Effector CD4-positive, alpha-beta T cell (primary cell): ENCODE results near the gene NSD2.
A peak's percentile ranks its signal among the peaks of the same experiment; 100 is the strongest.

ENCODE experiments used
- DNase-seq: peaks from one replicate; pipeline ENCODE4 v3.0.0-alpha.2; 2020

NSD2 gene

GRCh38 chr4:1866189-1866661 lies 5.0 kb upstream of the NSD2 start:
- DNase-seq: no peak

GRCh38 chr4:1868293-1868692 lies 2.9 kb upstream of the NSD2 start:
- DNase-seq: no peak

- DNase-seq: no peak
Measured at GRCh38 chr4:1868912-1869311, 2.3 kb upstream of the NSD2 start.

GRCh38 chr4:1869530-1870327 lies 1.5 kb upstream of the NSD2 start:
- DNase-seq: no peak

- DNase-seq: peak; percentile 84
Measured at GRCh38 chr4:1870328-1870577, 940 bp upstream of the NSD2 start.

GRCh38 chr4:1871471-1872021 lies 353 bp downstream of the NSD2 start:
- no peak for DNase-seq

- DNase-seq: no peak
Measured at GRCh38 chr4:1872870-1873269, 1.7 kb downstream of the NSD2 start.

- no peak for DNase-seq
Measured at GRCh38 chr4:1873291-1873690, 2.1 kb downstream of the NSD2 start.

GRCh38 chr4:1873776-1874175 lies 2.6 kb downstream of the NSD2 start:
- DNase-seq: no peak

GRCh38 chr4:1874201-1874600 lies 3.0 kb downstream of the NSD2 start:
- no peak for DNase-seq

GRCh38 chr4:1879485-1879884 lies 8.3 kb downstream of the NSD2 start:
- DNase-seq: no peak

GRCh38 chr4:1880332-1880731 lies 9.1 kb downstream of the NSD2 start:
- DNase-seq: no peak

- no peak for DNase-seq
Measured at GRCh38 chr4:1882850-1883271, 11.7 kb downstream of the NSD2 start.

- DNase-seq: no peak
Measured at GRCh38 chr4:1883583-1883982, 12.4 kb downstream of the NSD2 start.

GRCh38 chr4:1885414-1885813 lies 14.2 kb downstream of the NSD2 start:
- no peak for DNase-seq

GRCh38 chr4:1887052-1887451 lies 15.9 kb downstream of the NSD2 start:
- DNase-seq: no peak

- DNase-seq: no peak
Measured at GRCh38 chr4:1890979-1891570, 19.9 kb downstream of the NSD2 start.

- DNase-seq: no peak
Measured at GRCh38 chr4:1895971-1896657, 24.9 kb downstream of the NSD2 start.

GRCh38 chr4:1896658-1896991 lies 25.4 kb downstream of the NSD2 start:
- DNase-seq: no peak

- DNase-seq: no peak
Measured at GRCh38 chr4:1898007-1898406, 26.8 kb downstream of the NSD2 start.

- no peak for DNase-seq
Measured at GRCh38 chr4:1898681-1899080, 27.5 kb downstream of the NSD2 start.

- DNase-seq: peak; percentile 68
Measured at GRCh38 chr4:1899149-1900086, 28.2 kb downstream of the NSD2 start.

- DNase-seq: no peak
Measured at GRCh38 chr4:1900087-1900433, 28.9 kb downstream of the NSD2 start.
